Right forelimb (tissue), 1 donor: ENCODE measurements around the gene LY9.
A peak's percentile ranks its signal among the peaks of the same experiment; 100 is the strongest.

Experiments
- DNase-seq: peaks from one replicate; pipeline ENCODE4 v3.0.0-alpha.2; 2018

The LY9 gene

GRCh38 chr1:160801836-160802580, 6.0 kb downstream of the LY9 start:
- no peak for DNase-seq

- no peak for DNase-seq
Measured at GRCh38 chr1:160806109-160806665, 10.2 kb downstream of the LY9 start.

GRCh38 chr1:160806784-160807183, 10.8 kb downstream of the LY9 start:
- no peak for DNase-seq

- no peak for DNase-seq
Measured at GRCh38 chr1:160807247-160807646, 11.3 kb downstream of the LY9 start.

- no peak for DNase-seq
Measured at GRCh38 chr1:160807738-160808137, 11.8 kb downstream of the LY9 start.

- no peak for DNase-seq
Measured at GRCh38 chr1:160808289-160808688, 12.3 kb downstream of the LY9 start.

GRCh38 chr1:160810486-160810885, 14.5 kb downstream of the LY9 start:
- no peak for DNase-seq

- no peak for DNase-seq
Measured at GRCh38 chr1:160811147-160811546, 15.2 kb downstream of the LY9 start.

- DNase-seq, result no peak
Measured at GRCh38 chr1:160813215-160813614, 17.2 kb downstream of the LY9 start.

- DNase-seq, result no peak
Measured at GRCh38 chr1:160814316-160814715, 18.3 kb downstream of the LY9 start.

GRCh38 chr1:160814856-160815255, 18.9 kb downstream of the LY9 start:
- DNase-seq, result no peak

- DNase-seq, result no peak
Measured at GRCh38 chr1:160818207-160818937, 22.4 kb downstream of the LY9 start.

- no peak for DNase-seq
Measured at GRCh38 chr1:160819186-160819585, 23.2 kb downstream of the LY9 start.

- DNase-seq, result no peak
Measured at GRCh38 chr1:160821627-160822026, 25.7 kb downstream of the LY9 start.

GRCh38 chr1:160823296-160823695, 27.3 kb downstream of the LY9 start:
- DNase-seq, result no peak

- no peak for DNase-seq
Measured at GRCh38 chr1:160826546-160826945, 30.6 kb downstream of the LY9 start.

GRCh38 chr1:160827418-160827817, 31.4 kb downstream of the LY9 start:
- DNase-seq, result no peak

- no peak for DNase-seq
Measured at GRCh38 chr1:160829766-160830165, 33.8 kb downstream of the LY9 start.

GRCh38 chr1:160830321-160831153, 34.6 kb downstream of the LY9 start:
- peak; percentile 57 for DNase-seq

- DNase-seq, result no peak
Measured at GRCh38 chr1:160834945-160835565, 39.1 kb downstream of the LY9 start.

- DNase-seq, result no peak
Measured at GRCh38 chr1:160835751-160836150, 39.8 kb downstream of the LY9 start.

GRCh38 chr1:160836561-160836960, 40.6 kb downstream of the LY9 start:
- no peak for DNase-seq
